Epithelial cell of proximal tubule (primary cell): ENCODE measurements around the gene TRIM47. TPM values are rescaled to one million over a fixed set of nuclear protein-coding genes. Genes with fewer than 3 reads are reported as not detected.
"Not testable (repeated sequence)": the region's sequence is repeated elsewhere in the genome, so short reads cannot be mapped to it uniquely, and the experiment has no call there.

Experiments
- DNase-seq: peaks from one replicate; pipeline ENCODE4 v3.0.0-alpha.2; 2011; ENCODE audit warnings: low read depth
- H3K4me3 ChIP-seq: 2 replicates; pipeline ENCODE4 v1.5.1; 2011; ENCODE audit warnings: low read depth, mild to moderate bottlenecking, low read length
- CTCF ChIP-seq: conservative IDR thresholded peaks from 2 replicates; pipeline ENCODE4 v1.5.1; 2012; ENCODE audit warnings: low read depth, mild to moderate bottlenecking, low read length
- total RNA-seq: library from RNA; depleted of rRNA; stranded (reverse); fragments of >200 nt; gene quantifications from 2 replicates; pipeline ENCODE4 v1.2.3, GENCODE V29; 2015

TRIM47 gene
- total RNA-seq, 1 donor from 2014 or later = 51.2 TPM

- no peak for DNase-seq
- no peak for TF ChIP-seq CTCF
- H3K4me3 ChIP-seq = no peak overlapping the region
These were observed 16.5 kb downstream of the TRIM47 start for GRCh38 chr17:75861927-75862317.

GRCh38 chr17:75859358-75859757 lies 19.0 kb downstream of the TRIM47 start:
- not testable (repeated sequence) for DNase-seq

DNA sequence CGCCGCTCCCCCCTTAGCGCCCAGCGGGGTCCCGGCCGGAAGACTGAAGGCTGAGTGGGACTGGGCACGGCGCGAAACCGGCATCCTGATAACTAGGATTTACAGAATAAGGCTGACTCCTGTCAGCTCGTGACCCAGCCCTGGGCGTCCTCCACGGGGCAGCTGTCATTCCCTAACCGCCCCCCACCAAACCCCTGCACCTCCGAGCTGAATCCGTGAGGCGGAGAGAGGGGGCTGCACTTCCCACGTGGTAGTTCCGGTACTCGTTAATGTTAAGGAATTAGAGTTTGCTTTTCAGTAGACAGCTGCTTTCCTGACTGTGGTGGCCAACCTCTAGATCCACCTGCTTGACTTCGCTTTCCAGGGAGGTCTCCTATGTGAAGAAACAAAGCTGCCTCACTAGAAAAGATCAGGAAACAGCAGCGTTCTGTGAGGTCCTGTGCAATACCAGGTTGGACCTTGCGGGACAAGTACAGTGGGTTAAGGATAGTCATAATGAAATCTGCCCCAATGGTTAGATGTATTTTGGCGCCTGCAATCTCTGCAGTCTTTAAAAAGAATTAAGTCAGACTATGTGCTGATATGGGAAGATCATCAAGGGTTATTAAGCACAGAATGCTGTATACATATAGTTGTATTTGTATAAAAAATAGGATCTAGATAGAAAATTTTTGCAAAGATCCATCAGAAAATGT lies 22.2 kb downstream of the TRIM47 start:
- peak overlapping the region; percentile 85 for H3K4me3 ChIP-seq
- TF ChIP-seq CTCF = peak; percentile 49
- no peak for DNase-seq

More at GRCh38 chr17:75859358-75859757, 19.0 kb downstream of the TRIM47 start:
- not testable (repeated sequence) for H3K4me3 ChIP-seq

DNA sequence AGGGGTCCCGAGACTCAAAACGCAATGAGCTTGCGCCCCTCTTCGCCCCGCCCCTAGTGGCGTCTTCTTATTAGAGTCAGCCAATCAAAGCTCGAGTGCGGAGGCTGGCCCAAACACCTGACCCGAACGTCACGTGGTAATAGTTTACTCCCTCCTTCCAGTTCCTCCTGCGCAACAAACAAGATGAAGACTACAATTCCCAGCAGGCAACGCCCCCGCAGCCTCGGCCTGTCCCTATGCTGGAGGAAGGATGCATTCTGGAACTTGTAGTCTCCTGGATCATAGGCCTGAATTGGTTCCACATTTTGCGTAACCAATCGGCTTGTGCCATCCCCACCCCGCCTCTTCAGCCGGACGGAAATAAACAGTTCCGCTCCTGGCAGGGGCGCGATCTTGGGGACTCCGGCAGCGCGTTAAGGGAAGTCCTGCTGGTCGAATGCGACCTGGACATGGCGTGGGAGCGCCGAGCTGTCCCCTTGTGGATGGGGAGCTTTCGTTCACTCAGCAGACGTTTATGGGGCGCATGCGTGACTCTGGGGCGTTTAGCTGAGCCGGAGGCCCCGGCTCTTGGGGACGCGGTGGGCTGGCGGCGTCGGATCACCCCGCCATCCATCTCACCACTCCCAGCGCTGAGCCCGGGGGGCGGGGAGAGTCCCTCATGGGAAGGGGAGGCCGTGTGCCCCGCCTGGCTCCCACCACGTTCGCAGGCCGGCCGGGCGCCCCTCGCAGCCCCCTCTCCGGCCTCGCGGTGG lies 22.9 kb downstream of the TRIM47 start, which contains the start of gene WBP2:
TSS of gene WBP2 (minus strand) at position 26 of the 752 bp plus-strand sequence. CDS start 38 bp downstream, outside the sequence.
- H3K4me3 ChIP-seq = peak within 1 kb of the TSS; percentile 85
- peak; percentile 98 for DNase-seq
- TF ChIP-seq CTCF = peak; percentile 13

DNA sequence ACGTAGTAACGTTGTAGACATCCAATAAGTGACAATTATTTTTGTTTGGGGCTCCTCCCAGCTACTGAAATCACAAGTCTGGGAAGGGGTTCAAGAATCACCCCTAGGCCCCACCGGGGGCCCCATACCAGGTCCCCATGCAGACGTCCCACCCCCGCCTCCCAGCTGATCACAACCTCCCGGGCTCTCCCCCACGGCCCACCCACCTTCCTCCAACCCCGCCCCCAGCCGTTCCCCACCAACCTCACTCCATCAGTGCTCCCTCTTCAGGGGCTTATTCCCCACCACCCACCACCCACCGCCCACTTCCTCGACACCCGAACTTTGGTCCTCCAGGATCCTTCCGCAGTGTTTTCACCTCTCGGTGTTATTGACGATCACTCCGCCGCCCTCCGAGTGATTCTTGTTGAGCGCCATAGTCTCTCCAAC lies 23.5 kb downstream of the TRIM47 start:
- no peak for TF ChIP-seq CTCF
- H3K4me3 ChIP-seq = peak overlapping the region; percentile 85
- DNase-seq = no peak

DNA sequence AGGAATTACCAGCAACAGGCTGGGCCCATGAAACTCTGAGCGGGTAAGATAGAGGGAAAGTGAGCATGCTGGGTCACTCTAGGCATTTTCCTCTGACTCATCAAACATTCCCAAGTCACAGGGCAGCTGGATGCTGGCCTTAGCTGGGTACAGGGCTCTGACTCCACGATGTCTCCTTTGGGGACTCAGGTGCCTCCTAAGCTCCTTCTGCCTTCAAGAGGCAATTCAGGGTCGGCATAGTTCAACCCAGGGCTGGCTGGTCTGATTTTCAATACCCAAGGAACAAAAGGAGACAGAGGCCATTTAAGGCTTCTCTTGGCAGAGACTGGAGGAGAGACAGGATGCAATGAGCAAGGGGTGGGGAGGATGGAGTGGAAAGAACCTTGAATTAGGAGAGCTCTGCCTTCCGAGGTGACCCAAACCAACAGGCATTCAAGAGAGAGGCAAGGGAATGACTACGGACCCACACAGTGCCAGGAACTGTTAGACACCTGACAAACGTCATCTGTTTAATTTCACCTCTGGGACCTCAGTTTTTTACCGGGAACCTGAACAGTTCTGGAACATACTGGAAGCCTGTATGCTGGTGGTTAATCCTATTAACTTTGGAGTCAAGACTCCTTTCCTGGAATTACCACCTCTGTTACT lies 24.2 kb downstream of the TRIM47 start:
- peak overlapping the region; percentile 85 for H3K4me3 ChIP-seq
- no peak for TF ChIP-seq CTCF
- peak; percentile 67 for DNase-seq

DNA sequence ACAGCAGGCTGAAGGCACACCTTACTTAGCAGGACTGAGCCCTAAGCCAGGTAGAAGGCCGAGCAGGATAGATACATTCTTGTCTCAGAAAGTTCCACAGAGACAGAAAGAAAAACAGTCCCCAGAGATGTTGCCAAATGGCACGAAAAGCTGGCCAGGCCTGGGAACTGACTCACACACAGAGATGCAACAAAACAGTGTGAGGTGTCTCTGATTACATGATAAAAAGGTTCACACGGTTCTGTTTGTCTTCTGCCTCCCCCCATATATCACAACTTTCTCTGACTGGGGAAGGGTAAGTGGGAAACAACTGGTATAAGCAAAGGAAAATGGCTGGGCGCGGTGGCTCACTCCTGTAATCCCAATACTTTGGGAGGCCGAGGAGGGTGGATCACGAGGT lies 24.9 kb downstream of the TRIM47 start:
- TF ChIP-seq CTCF = no peak
- H3K4me3 ChIP-seq = no peak overlapping the region
- DNase-seq = no peak

DNA sequence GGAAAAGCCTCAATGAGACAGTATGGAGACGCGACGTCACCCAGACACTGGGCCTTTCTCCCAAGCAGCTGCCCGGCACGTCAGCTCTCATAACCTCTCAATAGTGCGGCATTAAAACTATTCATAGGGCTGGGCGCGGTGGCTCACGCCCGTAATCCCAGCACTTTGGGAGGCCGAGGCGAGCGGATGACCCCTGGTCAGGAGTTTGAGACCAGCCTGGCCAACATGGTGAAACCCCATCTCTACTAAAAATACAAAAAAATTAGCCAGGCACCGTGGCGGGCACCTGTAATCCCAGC lies 26.7 kb downstream of the TRIM47 start:
- not testable (repeated sequence) for H3K4me3 ChIP-seq

More for the DNA sequence above, 26.7 kb downstream of the TRIM47 start:
- DNase-seq = not testable (repeated sequence)
